SK-N-MC (cell line): ENCODE results near the gene ANGEL2.
"Not testable (repeated sequence)": the region's sequence is repeated elsewhere in the genome, so short reads cannot be mapped to it uniquely, and the experiment has no call there.

Experiments
- DNase-seq: peaks from one replicate; pipeline ENCODE4 v3.0.0-alpha.2; 2011; ENCODE audit warnings: low read depth, low spot score
- H3K27ac ChIP-seq: fragments of 200-600 bp; sonication (generic); 2 replicates; pipeline ENCODE4 v1.5.1; 2016; ENCODE audit warnings: mixed run types
- H3K36me3 ChIP-seq: fragments of 200-600 bp; sonication (generic); 2 replicates; pipeline ENCODE4 v1.6.1; 2017; ENCODE audit warnings: antibody characterized with exemption, low read length, mixed read lengths; ENCODE audit not compliant: insufficient read depth
- H3K4me3 ChIP-seq: fragments of 200-600 bp; sonication (generic); 2 replicates; pipeline ENCODE4 v1.5.1; 2016
- H3K9ac ChIP-seq: fragments of 200-600 bp; sonication (generic); 2 replicates; pipeline ENCODE4 v1.8.0; 2017; ENCODE audit warnings: mixed run types, mixed read lengths; ENCODE audit not compliant: insufficient read length
- H3K9me3 ChIP-seq: fragments of 200-600 bp; sonication (generic); 2 replicates; pipeline ENCODE4 v1.6.1; 2017; ENCODE audit warnings: low read depth, mild to moderate bottlenecking, antibody characterized with exemption, low read length, moderate library complexity, mixed read lengths
- EZH2 ChIP-seq: fragments of 200-600 bp; sonication (generic); IDR thresholded peaks from one replicate; pipeline ENCODE4 v1.6.1; 2017; ENCODE audit warnings: antibody characterized with exemption
- FOXP2 ChIP-seq: optimal IDR thresholded peaks from 2 replicates; pipeline ENCODE3; 2011; ENCODE audit warnings: mild to moderate bottlenecking, moderate library complexity; ENCODE audit not compliant: insufficient read depth; ENCODE audit errors: extremely low read length, control extremely low read depth
- POLR2AphosphoS5 ChIP-seq: IDR thresholded peaks from 2 replicates; pipeline ENCODE4 v1.6.1; 2012; ENCODE audit warnings: mild to moderate bottlenecking, low read depth, low read length, borderline replicate concordance

Gene ANGEL2

DNA sequence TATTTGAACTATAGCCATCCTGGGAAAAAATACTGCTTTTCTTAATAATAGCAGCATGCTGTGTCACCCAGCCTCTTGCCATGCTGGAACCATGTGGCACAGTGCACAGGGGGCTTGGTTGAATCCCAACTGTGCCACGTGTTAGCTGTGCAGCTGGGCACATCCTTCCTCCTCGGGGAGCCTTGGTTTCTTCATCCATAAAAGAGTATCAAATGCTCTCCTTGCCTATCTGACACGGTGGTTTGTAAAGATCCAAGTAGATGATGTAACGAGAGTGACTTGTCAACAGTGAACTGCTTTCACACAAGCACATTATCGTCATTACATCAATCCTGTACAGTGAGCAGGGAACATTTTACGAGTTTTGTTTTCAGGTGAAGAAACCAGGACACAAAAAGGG, 41.0 kb downstream of the ANGEL2 start:
- Histone ChIP-seq H3K27ac (no peak overlapping the region), H3K9me3 (no peaks in the 10 kb centered on the region), H3K9ac (no peak overlapping the region), H3K36me3 (no peaks in the 10 kb centered on the region), H3K4me3 (no peak overlapping the region)
- TF ChIP-seq POLR2AphosphoS5 (no peak), EZH2 (no peak), FOXP2 (no peak)
- DNase-seq = no peak

DNA sequence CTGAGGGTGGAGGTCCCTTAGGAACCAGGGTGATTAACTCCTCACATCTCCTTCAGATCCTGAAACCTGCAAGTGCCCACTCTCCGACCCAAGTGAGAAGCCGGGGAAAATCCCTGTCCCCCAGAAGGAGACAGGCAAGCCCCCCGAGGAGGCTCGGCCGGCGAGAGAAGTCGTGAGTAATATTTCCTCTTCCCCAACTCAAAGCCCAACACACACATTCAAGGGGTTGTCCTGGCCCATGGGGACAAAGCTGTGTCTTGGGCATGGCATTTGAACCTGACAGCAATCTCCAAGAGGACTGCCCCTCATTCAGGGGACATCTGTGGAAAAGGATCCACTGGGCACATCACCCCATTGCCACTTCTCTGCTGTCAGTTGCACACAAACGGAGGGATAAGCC, 41.8 kb downstream of the ANGEL2 start:
- Histone ChIP-seq H3K4me3 (no peak overlapping the region), H3K9ac (no peak overlapping the region), H3K27ac (no peak overlapping the region), H3K9me3 (no peaks in the 10 kb centered on the region), H3K36me3 (no peaks in the 10 kb centered on the region)
- no peak for DNase-seq
- TF ChIP-seq FOXP2 = no peak
- no peak for TF ChIP-seq POLR2AphosphoS5
- TF ChIP-seq EZH2 = no peak

DNA sequence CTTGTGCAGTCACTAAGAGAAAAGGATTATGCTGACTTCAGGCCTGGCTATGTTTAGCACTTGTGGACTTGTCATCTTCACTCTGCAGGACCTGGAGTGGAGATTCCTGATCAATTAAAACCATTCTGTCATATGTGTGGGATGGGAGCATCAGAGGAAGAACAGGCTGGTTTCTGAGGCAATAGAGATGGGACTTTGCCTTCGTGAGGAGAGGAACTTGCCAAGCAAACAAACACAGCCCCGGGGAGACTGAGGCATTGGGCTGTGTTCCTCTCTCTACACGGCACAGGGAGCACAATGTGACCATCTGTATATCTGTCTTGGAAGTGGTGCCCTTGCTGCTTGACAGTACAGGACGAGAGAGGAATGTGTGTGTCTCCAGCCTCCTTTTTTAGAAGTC, 42.2 kb downstream of the ANGEL2 start:
- Histone ChIP-seq H3K9me3 (no peaks in the 10 kb centered on the region), H3K4me3 (no peak overlapping the region), H3K27ac (no peak overlapping the region), H3K9ac (no peak overlapping the region), H3K36me3 (no peaks in the 10 kb centered on the region)
- no peak for TF ChIP-seq POLR2AphosphoS5
- TF ChIP-seq EZH2 = no peak
- no peak for TF ChIP-seq FOXP2
- DNase-seq = no peak

DNA sequence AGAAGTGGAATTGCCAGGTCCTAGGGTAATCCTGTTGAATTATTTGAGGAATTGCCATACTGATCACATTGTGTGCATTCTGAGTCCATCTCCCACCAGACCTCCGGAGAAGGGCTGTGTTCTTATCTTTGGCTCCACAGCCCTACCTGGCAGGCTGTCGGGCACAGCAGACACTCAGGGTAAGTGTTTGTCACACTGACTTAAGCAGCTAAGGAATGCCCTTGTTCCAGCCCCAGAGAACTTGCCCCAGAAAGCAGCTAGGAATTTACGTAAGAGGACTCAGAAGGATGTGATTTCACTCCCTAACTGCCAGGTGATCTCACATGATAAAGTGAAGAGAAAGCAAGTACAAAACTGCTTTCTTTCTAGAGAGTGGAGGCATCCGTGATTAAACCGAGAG, 44.4 kb downstream of the ANGEL2 start:
- H3K9me3 ChIP-seq = no peaks in the 10 kb centered on the region
- no peak for DNase-seq
- no peak overlapping the region for H3K4me3 ChIP-seq
- no peak overlapping the region for H3K27ac ChIP-seq
- no peak overlapping the region for H3K9ac ChIP-seq
- H3K36me3 ChIP-seq = no peaks in the 10 kb centered on the region
- TF ChIP-seq EZH2 = no peak
- TF ChIP-seq FOXP2 = no peak

DNA sequence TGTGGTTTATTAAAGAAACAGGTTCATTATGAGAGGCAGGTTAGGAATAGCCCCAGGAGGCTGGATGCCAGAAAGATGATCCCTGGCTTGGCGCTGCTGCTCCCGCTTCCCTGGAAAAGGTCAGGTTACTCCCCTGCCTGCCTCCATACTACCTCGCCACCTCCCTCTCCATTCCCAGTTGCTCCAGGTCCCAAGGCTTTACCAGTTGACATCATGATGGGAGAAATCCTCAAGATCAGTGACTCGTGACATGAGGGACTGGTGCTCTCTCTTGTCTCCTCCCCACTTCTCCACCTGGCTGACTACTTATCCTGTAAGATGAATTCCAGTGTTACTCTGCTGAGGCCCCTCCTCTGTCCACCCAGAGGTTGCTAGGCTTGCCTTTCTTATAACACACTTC, 45.6 kb downstream of the ANGEL2 start:
- TF ChIP-seq POLR2AphosphoS5 (no peak), EZH2 (no peak), FOXP2 (no peak)
- Histone ChIP-seq H3K27ac (no peak overlapping the region), H3K9ac (no peak overlapping the region), H3K36me3 (no peaks in the 10 kb centered on the region), H3K9me3 (no peaks in the 10 kb centered on the region), H3K4me3 (no peak overlapping the region)
- DNase-seq = no peak

DNA sequence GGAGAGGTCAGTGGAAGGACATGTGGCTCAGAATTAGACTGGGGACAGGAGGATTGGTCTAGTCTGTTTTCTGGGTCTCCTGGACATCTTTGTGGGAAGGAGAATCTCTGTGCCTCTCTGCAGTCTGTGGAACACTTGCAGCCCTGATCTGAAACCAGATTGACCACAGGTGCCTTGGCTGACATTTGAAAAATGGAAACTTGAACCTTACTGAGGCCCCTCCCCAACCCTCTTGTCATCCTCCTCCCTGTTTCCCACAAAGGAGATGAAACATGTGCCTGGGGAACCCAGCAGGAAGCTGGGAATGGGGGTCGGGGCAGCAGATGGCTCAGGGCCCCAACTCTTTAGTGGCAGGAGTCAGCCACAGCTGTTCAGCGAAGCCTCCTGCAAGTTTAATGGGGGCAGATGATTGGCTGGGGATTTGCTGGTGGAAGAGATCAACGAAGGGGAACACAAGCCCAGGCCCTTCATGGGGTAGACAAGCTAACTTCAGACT, 47.3 kb downstream of the ANGEL2 start:
- H3K36me3 ChIP-seq = no peaks in the 10 kb centered on the region
- no peak overlapping the region for H3K9ac ChIP-seq

DNA sequence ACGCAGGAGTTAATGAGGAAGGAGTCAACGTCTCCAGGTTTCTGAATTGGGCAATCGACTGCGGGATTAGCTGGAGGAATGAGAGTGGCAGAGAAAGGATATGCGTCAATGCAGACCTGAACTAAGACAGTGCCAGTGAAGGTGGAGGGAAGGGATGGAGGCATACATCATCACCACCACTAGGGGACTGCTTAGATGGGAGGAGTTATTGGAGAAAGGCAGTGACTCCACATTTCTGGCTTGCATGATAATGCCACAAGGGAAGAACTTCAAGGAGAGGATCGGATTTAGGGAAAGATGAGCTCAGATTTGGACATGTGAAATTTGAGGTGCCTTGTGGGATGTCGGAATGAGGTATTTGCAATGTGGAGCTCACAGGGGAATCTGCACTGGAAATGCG, 47.9 kb downstream of the ANGEL2 start:
- H3K36me3 ChIP-seq = no peaks in the 10 kb centered on the region
- DNase-seq = no peak

More for the DNA sequence above, 47.3 kb downstream of the ANGEL2 start:
- H3K27ac ChIP-seq = no peak overlapping the region
- H3K4me3 ChIP-seq = no peak overlapping the region
- DNase-seq = no peak
- TF ChIP-seq POLR2AphosphoS5 (no peak), EZH2 (no peak), FOXP2 (no peak)
- no peaks in the 10 kb centered on the region for H3K9me3 ChIP-seq

DNA sequence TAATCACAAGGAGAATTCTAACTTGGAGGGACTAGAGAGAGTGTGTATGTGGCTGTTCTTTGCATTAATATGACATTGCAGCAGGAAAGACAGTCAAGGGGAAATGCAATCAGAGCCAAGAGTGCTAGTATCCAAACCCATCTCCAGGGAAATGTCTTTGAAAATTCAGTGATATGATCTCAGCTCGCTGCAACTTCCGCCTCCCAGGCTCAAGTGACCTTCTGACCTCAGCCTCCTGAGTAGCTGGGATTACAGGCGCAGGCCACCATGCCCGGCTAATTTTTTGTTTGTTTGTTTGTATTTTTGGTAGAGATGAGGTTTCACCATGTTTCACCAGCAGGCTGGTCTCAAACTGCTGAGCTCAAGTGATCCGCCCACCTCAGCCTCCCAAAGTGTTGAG, 49.1 kb downstream of the ANGEL2 start:
- H3K27ac ChIP-seq = no peak overlapping the region
- no peak overlapping the region for H3K9ac ChIP-seq
- no peak overlapping the region for H3K4me3 ChIP-seq
- TF ChIP-seq FOXP2 (no peak), EZH2 (no peak), POLR2AphosphoS5 (no peak)
- no peak for DNase-seq
- H3K36me3 ChIP-seq = no peaks in the 10 kb centered on the region
- H3K9me3 ChIP-seq = no peaks in the 10 kb centered on the region

More for the DNA sequence above, 47.9 kb downstream of the ANGEL2 start:
- Histone ChIP-seq H3K27ac (no peak overlapping the region), H3K4me3 (no peak overlapping the region), H3K9ac (no peak overlapping the region), H3K9me3 (no peaks in the 10 kb centered on the region)
- TF ChIP-seq FOXP2 (no peak), EZH2 (no peak), POLR2AphosphoS5 (no peak)

DNA sequence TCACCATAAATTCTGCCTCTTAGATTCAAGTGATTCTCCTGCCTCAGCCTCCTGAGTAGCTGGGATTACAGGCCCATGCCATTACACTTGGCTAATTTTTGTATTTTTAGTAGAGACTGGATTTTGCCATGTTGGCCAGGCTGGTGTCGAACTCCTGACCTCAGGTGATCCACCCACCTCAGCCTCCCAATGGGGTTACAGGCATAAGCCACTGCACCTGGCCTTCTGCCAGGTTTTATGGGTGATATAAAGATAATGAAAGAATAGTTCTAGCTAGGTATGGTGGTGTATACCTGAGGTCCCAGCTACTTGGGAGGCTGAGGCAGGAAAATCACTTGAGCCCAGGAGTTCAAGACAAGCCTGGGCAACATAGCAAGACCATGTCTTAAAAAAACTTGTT, 50.7 kb downstream of the ANGEL2 start:
- H3K4me3 ChIP-seq, H3K9ac ChIP-seq, H3K36me3 ChIP-seq, H3K27ac ChIP-seq, H3K9me3 ChIP-seq, DNase-seq: not testable (repeated sequence)

DNA sequence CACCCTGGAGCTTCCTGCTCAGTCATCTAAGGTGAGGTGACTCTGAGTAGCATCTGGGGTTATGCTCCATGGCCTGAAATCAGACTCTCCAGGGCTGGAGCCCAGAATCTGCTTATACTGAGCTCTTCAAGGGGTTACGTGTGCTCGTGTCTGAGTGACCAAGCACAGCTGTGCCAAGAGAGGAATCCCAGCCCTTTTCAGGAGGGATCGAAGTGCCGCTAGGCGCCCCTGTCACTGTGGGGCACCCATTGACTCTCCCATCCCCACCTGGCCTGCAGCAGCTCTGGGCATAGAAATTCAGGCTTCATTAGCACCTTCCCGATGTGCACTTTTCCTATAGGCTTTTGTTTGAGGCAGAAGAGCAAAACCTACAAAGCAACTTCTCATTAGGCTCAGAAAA, 51.6 kb downstream of the ANGEL2 start:
- no peaks in the 10 kb centered on the region for H3K36me3 ChIP-seq

More for the DNA sequence above, 51.6 kb downstream of the ANGEL2 start:
- H3K9me3 ChIP-seq = no peaks in the 10 kb centered on the region
- DNase-seq = no peak
- H3K9ac ChIP-seq = no peak overlapping the region
- no peak overlapping the region for H3K4me3 ChIP-seq
- H3K27ac ChIP-seq = no peak overlapping the region
- TF ChIP-seq FOXP2 (no peak), POLR2AphosphoS5 (no peak), EZH2 (no peak)
